GM23338 (cell line): Measurements from ENCODE around the gene TSPAN5.

ENCODE experiments used
- CTCF ChIP-seq, 2 experiments: fragments of 200-600 bp in 1 of 2; sonication (generic) in 1 of 2; conservative IDR thresholded peaks; 2 replicates each; pipeline versions ENCODE4 v1.5.1 to v1.6.1; 2016 to 2017; ENCODE audit warnings: antibody characterized with exemption in 2 of 2, low read depth in 2 of 2, mild to moderate bottlenecking in 2 of 2, moderate library complexity in 1 of 2
- EZH2 ChIP-seq: fragments of 200-600 bp; sonication (generic); IDR thresholded peaks from one replicate; pipeline ENCODE4 v1.8.0; 2017; ENCODE audit warnings: antibody characterized with exemption, mild to moderate bottlenecking, low read depth; ENCODE audit not compliant: unreplicated experiment
- EZH2phosphoT487 ChIP-seq: fragments of 200-600 bp; sonication (generic); IDR thresholded peaks from one replicate; pipeline ENCODE4 v1.8.1; 2018; ENCODE audit warnings: antibody characterized with exemption; ENCODE audit not compliant: unreplicated experiment
- POLR2AphosphoS5 ChIP-seq: IDR thresholded peaks from 2 replicates; pipeline ENCODE4 v1.6.1; 2016; ENCODE audit warnings: antibody characterized with exemption, low read depth
- REST ChIP-seq: IDR thresholded peaks from one replicate; pipeline ENCODE4 v1.6.1; 2018; ENCODE audit warnings: antibody characterized with exemption; ENCODE audit not compliant: unreplicated experiment

- no peak for TF ChIP-seq REST
- TF ChIP-seq CTCF (conservative IDR thresholded peaks at IDR 0.05; ENCODE audit: low read depth in 2 of 2) = no peak
- TF ChIP-seq EZH2 = no peak
- TF ChIP-seq POLR2AphosphoS5 = no peak
- TF ChIP-seq EZH2phosphoT487 = no peak
Measured at GRCh38 chr4:98602270-98602669, 56.1 kb downstream of the TSPAN5 start.
